Thyroid gland (tissue), 4 donors: Measurements from ENCODE around the gene ELMO1. TPM values are rescaled to one million over a fixed set of nuclear protein-coding genes. Genes with fewer than 3 reads are reported as not detected.
A peak's percentile ranks its signal among the peaks of the same experiment; 100 is the strongest.

Source experiments
- DNase-seq, 2 donors: peaks; one replicate each; pipeline ENCODE4 v3.0.0-alpha.2; 2019
- H3K27ac ChIP-seq, 3 donors: fragments of 200-600 bp; sonication (generic); 1 replicate in 2 of 3; 2 replicates in 1 of 3; pipeline ENCODE4 v1.5.1; 2016 to 2019; ENCODE audit warnings: mild to moderate bottlenecking in 1 of 3, moderate library complexity in 1 of 3
- H3K27me3 ChIP-seq: fragments of 200-600 bp; sonication (generic); one replicate; pipeline ENCODE4 v1.5.1; 2019
- H3K36me3 ChIP-seq, 2 donors: fragments of 200-600 bp; sonication (generic); one replicate each; pipeline ENCODE4 v1.5.1; 2016 to 2019
- H3K4me1 ChIP-seq, 2 donors: fragments of 200-600 bp; sonication (generic); one replicate each; pipeline ENCODE4 v1.5.1; 2017 to 2019
- H3K4me3 ChIP-seq, 3 donors: fragments of 200-600 bp; sonication (generic); replicated peaks in 1 of 3; 1 replicate in 2 of 3; 2 replicates in 1 of 3; pipeline ENCODE4 v1.5.1; 2016; ENCODE audit warnings: mild to moderate bottlenecking in 1 of 3
- H3K9me3 ChIP-seq: fragments of 200-600 bp; sonication (generic); one replicate; pipeline ENCODE4 v1.5.1; 2017
- CTCF ChIP-seq, 6 experiments: fragments of 200-600 bp in 3 of 6; fragments of 450-650 bp in 3 of 6; sonication (generic) in 3 of 6; IDR thresholded peaks; one replicate each; pipeline ENCODE4 v1.5.1; 2016 to 2019; ENCODE audit warnings: antibody characterized with exemption in 6 of 6, mild to moderate bottlenecking in 2 of 6, inconsistent platforms in 1 of 6, moderate library complexity in 1 of 6
- POLR2A ChIP-seq, 2 donors: fragments of 450-650 bp; IDR thresholded peaks; one replicate each; pipeline ENCODE4 v1.6.1; 2017; ENCODE audit warnings: antibody characterized with exemption in 2 of 2, mild to moderate bottlenecking in 2 of 2, moderate library complexity in 1 of 2
- WGBS, 2 donors: methylation state at CpG; one replicate each; pipeline ENCODE4 v1.1.5; 2017; 5-methylcytosine and 5-hydroxymethylcytosine counted together
- intact Hi-C: fragments of 100-400 bp; cut with DNase I; formaldehyde crosslinking; loops from one replicate; pipeline ENCODE4 v1.15.1; 2023
- total RNA-seq, 4 donors: library from RNA; depleted of rRNA; stranded (reverse); fragments of >200 nt; gene quantifications; one replicate each; pipeline ENCODE4 v1.2.3, GENCODE V29; 2016

The ELMO1 gene
- total RNA-seq, 4 donors from 2014 or later = 168 to 423 (median 312) TPM

DNA sequence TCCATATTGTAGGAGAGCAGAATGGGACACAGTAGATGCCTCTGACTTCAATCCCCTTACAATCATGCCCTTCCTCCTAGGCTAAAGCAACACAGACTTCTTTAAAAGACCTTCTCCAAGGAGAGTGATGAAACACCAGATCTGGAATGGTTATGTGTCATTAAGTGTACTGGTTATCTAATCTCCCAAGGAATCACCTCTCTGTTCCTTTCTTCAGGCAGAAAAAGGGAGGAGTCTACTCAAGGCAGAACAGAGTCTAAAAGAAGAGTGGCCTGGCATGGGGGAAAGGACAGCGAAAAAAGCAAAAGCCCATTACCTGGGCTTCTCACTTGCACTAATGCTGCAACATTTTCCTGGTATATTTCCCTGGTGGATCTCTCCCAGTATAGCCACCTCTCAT, 2.9 kb downstream of the ELMO1 start:
- intact Hi-C loops = no loop called here

DNA sequence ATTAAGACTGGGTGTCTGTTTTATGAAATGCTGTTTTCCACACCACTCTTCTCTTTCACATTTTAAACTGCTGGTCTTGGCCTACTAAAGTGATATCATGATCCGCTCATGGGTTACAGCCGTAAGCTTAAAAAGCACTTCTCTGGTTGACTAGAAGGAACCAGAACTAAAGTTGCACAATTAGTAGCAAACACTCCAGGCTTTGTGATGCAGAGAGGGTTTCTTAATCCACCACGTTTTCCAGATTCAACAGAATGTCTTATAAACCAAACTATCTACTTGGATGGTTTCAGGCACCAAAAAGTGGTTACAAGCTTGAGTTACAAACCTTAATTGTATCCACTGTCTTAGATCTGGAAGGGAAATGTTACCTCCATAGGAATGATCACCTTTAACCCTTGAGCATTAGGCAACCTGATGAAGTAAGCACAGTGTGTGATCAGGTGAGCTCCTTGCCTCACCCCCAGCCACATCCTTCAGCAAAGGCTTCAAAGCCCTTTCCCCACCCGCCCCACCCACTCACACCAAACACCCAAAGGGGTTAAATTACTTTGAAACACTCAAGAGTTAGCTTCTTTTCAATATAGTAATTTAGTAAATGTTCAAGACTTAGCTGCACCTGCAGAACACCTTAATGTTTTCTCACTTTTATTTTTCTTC, 3.5 kb downstream of the ELMO1 start:
- Histone ChIP-seq H3K9me3 (no peaks in the 10 kb centered on the region), H3K36me3 (no peaks in the 10 kb centered on the region), H3K27me3 (no peaks in the 10 kb centered on the region), H3K4me1 (peaks cover 48 to 67% of the 10 kb centered on the region in 2 donors), H3K27ac (peak overlapping the region; percentile 95 to 99 (median 97)), H3K4me3 (no peak overlapping the region)
- TF ChIP-seq POLR2A (IDR thresholded peaks at IDR 0.05) = peak in 1 of 2 donors; percentile 60
- no peak for TF ChIP-seq CTCF (IDR thresholded peaks at IDR 0.05)
- peak; percentile 31 to 36 for DNase-seq
- intact Hi-C loops = no loop called here
- 37 to 60% methylated on average over 4 of the region's 4 CpGs for WGBS, 2 donors

More for the DNA sequence above, 2.9 kb downstream of the ELMO1 start:
- no peaks in the 10 kb centered on the region for H3K9me3 ChIP-seq
- TF ChIP-seq CTCF (IDR thresholded peaks at IDR 0.05) (no peak), POLR2A (IDR thresholded peaks at IDR 0.05) (no peak)
- H3K4me3 ChIP-seq = no peak overlapping the region
- no peak for DNase-seq
- H3K27ac ChIP-seq = peak overlapping the region; percentile 95 to 99 (median 97)
- peaks cover 43 to 61% of the 10 kb centered on the region in 2 donors for H3K4me1 ChIP-seq
- no peaks in the 10 kb centered on the region for H3K36me3 ChIP-seq
- H3K27me3 ChIP-seq = no peaks in the 10 kb centered on the region
- WGBS, 2 donors = 96 to 100% methylated on average over 1 of the region's 1 CpG

GRCh38 chr7:37443627-37444026, 5.0 kb downstream of the ELMO1 start:
- Histone ChIP-seq H3K36me3 (no peaks in the 10 kb centered on the region), H3K9me3 (no peaks in the 10 kb centered on the region), H3K4me3 (no peak overlapping the region), H3K27me3 (no peaks in the 10 kb centered on the region), H3K4me1 (peaks cover 62 to 83% of the 10 kb centered on the region in 2 donors), H3K27ac (peak overlapping the region in 2 of 3 donors; percentile 97 to 99)
- WGBS, 2 donors = 65 to 88% methylated on average over 1 of the region's 1 CpG
- TF ChIP-seq CTCF (IDR thresholded peaks at IDR 0.05) (no peak), POLR2A (IDR thresholded peaks at IDR 0.05) (no peak)
- no peak for DNase-seq
- intact Hi-C loops = no loop called here

DNA sequence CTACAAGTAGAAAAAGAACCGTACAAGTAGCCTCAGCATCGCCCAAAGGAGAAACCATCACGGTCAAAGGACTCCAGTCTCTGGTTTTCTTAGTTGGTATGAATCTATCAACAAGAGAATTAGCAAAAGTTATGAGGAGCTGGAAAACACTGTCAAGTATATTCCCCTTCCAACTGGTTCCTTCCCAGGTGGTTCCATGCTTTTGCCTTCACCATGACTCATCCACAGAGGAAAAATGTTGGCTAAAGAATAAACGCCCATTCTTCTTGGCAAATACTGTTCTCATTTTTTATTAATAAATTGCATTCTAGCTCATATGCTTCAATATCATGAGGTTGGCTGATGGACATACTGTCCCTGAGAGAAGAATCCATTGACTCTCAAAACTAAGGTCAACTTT, 6.4 kb downstream of the ELMO1 start:
- H3K9me3 ChIP-seq = no peaks in the 10 kb centered on the region
- 92 to 93% methylated on average over 4 of the region's 4 CpGs for WGBS, 2 donors
- TF ChIP-seq POLR2A (IDR thresholded peaks at IDR 0.05) = no peak
- peaks cover 68 to 92% of the 10 kb centered on the region in 2 donors for H3K4me1 ChIP-seq
- no peak for DNase-seq
- no peaks in the 10 kb centered on the region for H3K27me3 ChIP-seq
- intact Hi-C loops = no loop called here
- no peak overlapping the region for H3K4me3 ChIP-seq
- peak overlapping the region; percentile 63 to 99 (median 97) for H3K27ac ChIP-seq
- H3K36me3 ChIP-seq = no peaks in the 10 kb centered on the region

DNA sequence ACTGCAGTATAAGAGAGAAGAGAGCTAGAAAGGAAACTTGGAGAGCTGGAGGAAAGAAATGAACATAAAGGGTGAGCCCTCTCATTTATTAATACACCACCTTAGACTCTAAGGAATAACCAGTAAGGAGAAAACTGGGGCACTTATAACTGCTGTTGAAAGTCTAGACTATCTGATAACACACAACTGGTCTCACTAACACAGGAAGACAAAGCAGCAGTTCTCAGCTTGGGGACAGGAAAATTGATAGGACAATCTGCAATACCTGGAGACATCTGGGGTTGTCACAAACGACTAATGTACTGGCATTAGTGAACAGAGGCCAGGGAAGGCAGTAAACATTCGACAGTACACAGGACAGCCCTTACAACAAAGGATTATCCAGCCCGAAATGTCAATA, 6.8 kb downstream of the ELMO1 start:
- no peak overlapping the region for H3K4me3 ChIP-seq
- intact Hi-C loops = no loop called here

More for the DNA sequence above, 6.8 kb downstream of the ELMO1 start:
- Histone ChIP-seq H3K9me3 (no peaks in the 10 kb centered on the region), H3K27me3 (no peaks in the 10 kb centered on the region), H3K4me1 (peaks cover 66 to 93% of the 10 kb centered on the region in 2 donors), H3K27ac (peak overlapping the region; percentile 63 to 99 (median 97)), H3K36me3 (no peaks in the 10 kb centered on the region)
- DNase-seq = no peak
- TF ChIP-seq CTCF (IDR thresholded peaks at IDR 0.05) (no peak), POLR2A (IDR thresholded peaks at IDR 0.05) (no peak)
- WGBS, 2 donors = 60 to 63% methylated on average over 3 of the region's 3 CpGs
